Neuron (in vitro differentiated cells): ENCODE results near the gene PROK2.

Experiments used
- H2AFZ ChIP-seq: one replicate; pipeline ENCODE4 v1.6.1; 2013; ENCODE audit warnings: low read depth, mild to moderate bottlenecking, inconsistent platforms, low read length, moderate library complexity
- H3K27me3 ChIP-seq: one replicate; pipeline ENCODE4 v1.6.1; 2013; ENCODE audit warnings: low read length; ENCODE audit not compliant: insufficient read depth
- H3K36me3 ChIP-seq: one replicate; pipeline ENCODE4 v1.6.1; 2013; ENCODE audit warnings: low read length; ENCODE audit not compliant: insufficient read depth
- H3K4me1 ChIP-seq: one replicate; pipeline ENCODE4 v1.6.1; 2013; ENCODE audit warnings: low read length; ENCODE audit not compliant: insufficient read depth
- H3K4me3 ChIP-seq: 2 replicates; pipeline ENCODE4 v1.5.1; 2013; ENCODE audit warnings: mild to moderate bottlenecking, low read length, moderate library complexity
- H3K9me3 ChIP-seq: one replicate; pipeline ENCODE4 v1.6.1; 2013; ENCODE audit warnings: low read length

The PROK2 gene

GRCh38 chr3:71752831-71753700 is 31.9 kb downstream of the PROK2 start:
- H3K4me1 ChIP-seq: peaks cover 2% of the 10 kb centered on the region
- peak overlapping the region; percentile 59 for H3K4me3 ChIP-seq
- no peaks in the 10 kb centered on the region for H3K36me3 ChIP-seq
- peaks cover 44% of the 10 kb centered on the region for H3K27me3 ChIP-seq
- H2AFZ ChIP-seq: peak overlapping the region; percentile 23
- no peaks in the 10 kb centered on the region for H3K9me3 ChIP-seq

GRCh38 chr3:71751602-71752001 is 33.3 kb downstream of the PROK2 start:
- Histone ChIP-seq H3K36me3 (no peaks in the 10 kb centered on the region), H3K9me3 (no peaks in the 10 kb centered on the region), H2AFZ (no peak overlapping the region), H3K4me1 (peaks cover 2% of the 10 kb centered on the region), H3K4me3 (no peak overlapping the region), H3K27me3 (peaks cover 33% of the 10 kb centered on the region)

- Histone ChIP-seq H2AFZ (no peak overlapping the region), H3K4me3 (no peak overlapping the region), H3K36me3 (no peaks in the 10 kb centered on the region), H3K27me3 (peaks cover under 1% of the 10 kb centered on the region), H3K4me1 (no peaks in the 10 kb centered on the region), H3K9me3 (peaks cover 2% of the 10 kb centered on the region)
These were observed 40.2 kb downstream of the PROK2 start for GRCh38 chr3:71744738-71745137.

GRCh38 chr3:71742621-71743020 is 42.3 kb downstream of the PROK2 start:
- Histone ChIP-seq H3K36me3 (no peaks in the 10 kb centered on the region), H3K9me3 (peaks cover 2% of the 10 kb centered on the region), H3K27me3 (no peaks in the 10 kb centered on the region), H3K4me3 (no peak overlapping the region), H2AFZ (no peak overlapping the region), H3K4me1 (no peaks in the 10 kb centered on the region)

GRCh38 chr3:71734881-71735280 is 50.1 kb downstream of the PROK2 start:
- Histone ChIP-seq H3K36me3 (no peaks in the 10 kb centered on the region), H3K27me3 (peaks cover 6% of the 10 kb centered on the region), H3K9me3 (no peaks in the 10 kb centered on the region), H3K4me3 (no peak overlapping the region), H2AFZ (no peak overlapping the region), H3K4me1 (no peaks in the 10 kb centered on the region)

GRCh38 chr3:71733319-71733718 is 51.6 kb downstream of the PROK2 start:
- Histone ChIP-seq H3K27me3 (peaks cover 6% of the 10 kb centered on the region), H3K36me3 (no peaks in the 10 kb centered on the region), H3K4me3 (no peak overlapping the region)

GRCh38 chr3:71732637-71733036 is 52.3 kb downstream of the PROK2 start:
- no peaks in the 10 kb centered on the region for H3K36me3 ChIP-seq
- no peak overlapping the region for H3K4me3 ChIP-seq
- H3K4me1 ChIP-seq: peaks cover 13% of the 10 kb centered on the region
- peaks cover 6% of the 10 kb centered on the region for H3K27me3 ChIP-seq
- no peak overlapping the region for H2AFZ ChIP-seq
- no peaks in the 10 kb centered on the region for H3K9me3 ChIP-seq

More at GRCh38 chr3:71733319-71733718, 51.6 kb downstream of the PROK2 start:
- Histone ChIP-seq H2AFZ (no peak overlapping the region), H3K9me3 (no peaks in the 10 kb centered on the region), H3K4me1 (peaks cover 11% of the 10 kb centered on the region)

GRCh38 chr3:71728632-71729342 is 56.2 kb downstream of the PROK2 start:
- Histone ChIP-seq H2AFZ (no peak overlapping the region), H3K36me3 (no peaks in the 10 kb centered on the region), H3K9me3 (no peaks in the 10 kb centered on the region), H3K27me3 (peaks cover 19% of the 10 kb centered on the region), H3K4me3 (no peak overlapping the region), H3K4me1 (peaks cover 26% of the 10 kb centered on the region)

- no peak overlapping the region for H2AFZ ChIP-seq
- peak overlapping the region; percentile 52 for H3K4me3 ChIP-seq
- H3K27me3 ChIP-seq: peaks cover 20% of the 10 kb centered on the region
- peaks cover 26% of the 10 kb centered on the region for H3K4me1 ChIP-seq
- H3K36me3 ChIP-seq: no peaks in the 10 kb centered on the region
- H3K9me3 ChIP-seq: no peaks in the 10 kb centered on the region
These were observed 58.8 kb downstream of the PROK2 start for GRCh38 chr3:71726146-71726545.

- Histone ChIP-seq H2AFZ (peak within 1 kb of the TSS; percentile 84), H3K9me3 (no peaks in the 10 kb centered on the region), H3K36me3 (no peaks in the 10 kb centered on the region), H3K4me3 (peak within 1 kb of the TSS; percentile 57), H3K4me1 (peaks cover 26% of the 10 kb centered on the region), H3K27me3 (peaks cover 21% of the 10 kb centered on the region)
These were observed 59.5 kb downstream of the PROK2 start, which contains the start of gene EIF4E3 for GRCh38 chr3:71725271-71725991. EIF4E3 (minus strand) TSS chr3:71725402; CDS start chr3:71725367, 35 bp downstream.

GRCh38 chr3:71724584-71725270 is 60.2 kb downstream of the PROK2 start:
- H3K4me3 ChIP-seq: peak overlapping the region; percentile 57

GRCh38 chr3:71724171-71724453 is 60.8 kb downstream of the PROK2 start:
- peak overlapping the region; percentile 84 for H2AFZ ChIP-seq
- peak overlapping the region; percentile 57 for H3K4me3 ChIP-seq
- H3K36me3 ChIP-seq: no peaks in the 10 kb centered on the region
- H3K9me3 ChIP-seq: no peaks in the 10 kb centered on the region
- peaks cover 21% of the 10 kb centered on the region for H3K27me3 ChIP-seq
- peaks cover 22% of the 10 kb centered on the region for H3K4me1 ChIP-seq

More at GRCh38 chr3:71724584-71725270, 60.2 kb downstream of the PROK2 start:
- Histone ChIP-seq H3K27me3 (peaks cover 21% of the 10 kb centered on the region), H3K9me3 (no peaks in the 10 kb centered on the region), H3K4me1 (peaks cover 26% of the 10 kb centered on the region), H2AFZ (peak overlapping the region; percentile 84), H3K36me3 (no peaks in the 10 kb centered on the region)
